ENCODE results near the gene USP9X.
"Not testable (repeated sequence)": the region's sequence is repeated elsewhere in the genome, so short reads cannot be mapped to it uniquely, and the experiment has no call there.

USP9X gene

DNA sequence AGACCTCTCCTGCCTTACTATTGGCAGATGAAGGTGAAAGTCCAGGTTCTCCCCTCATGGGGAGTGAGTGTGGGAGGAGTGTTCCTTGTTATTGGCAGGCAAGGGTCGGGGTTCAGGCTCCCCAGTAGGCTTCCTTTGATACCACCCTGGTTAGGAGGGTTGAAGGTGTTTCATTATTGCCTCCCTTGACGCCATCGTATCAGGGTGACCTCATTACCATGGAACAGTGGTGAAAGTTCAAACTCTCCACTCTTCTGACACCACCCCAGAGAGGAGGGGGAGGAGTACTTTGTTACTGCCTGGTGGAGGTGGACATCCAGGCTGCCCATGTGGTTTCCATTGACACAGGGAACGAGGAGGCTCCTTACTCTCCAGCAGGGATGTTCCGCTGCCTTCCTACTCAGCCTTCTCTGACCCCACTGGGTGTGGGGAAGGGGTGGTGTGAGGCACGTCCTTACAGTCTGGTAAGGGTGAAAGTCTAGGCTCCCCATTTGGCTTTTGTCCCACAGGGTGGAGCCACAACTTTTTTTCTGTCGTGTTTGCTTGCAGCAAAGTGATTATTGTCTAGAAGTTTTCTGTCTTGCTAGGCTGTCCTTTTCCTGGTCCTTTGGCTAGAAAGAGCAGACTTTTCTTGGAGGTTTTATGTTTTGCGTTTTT is 37.2 kb upstream of the USP9X start:
- no peak for DNase-seq (ENCODE audit: low spot score)
- in situ Hi-C loops (cut with MboI; ENCODE audit: low sequenced_read_pairs, unreplicated experiment) = no loop called here
- TF ChIP-seq, protein P1, sequence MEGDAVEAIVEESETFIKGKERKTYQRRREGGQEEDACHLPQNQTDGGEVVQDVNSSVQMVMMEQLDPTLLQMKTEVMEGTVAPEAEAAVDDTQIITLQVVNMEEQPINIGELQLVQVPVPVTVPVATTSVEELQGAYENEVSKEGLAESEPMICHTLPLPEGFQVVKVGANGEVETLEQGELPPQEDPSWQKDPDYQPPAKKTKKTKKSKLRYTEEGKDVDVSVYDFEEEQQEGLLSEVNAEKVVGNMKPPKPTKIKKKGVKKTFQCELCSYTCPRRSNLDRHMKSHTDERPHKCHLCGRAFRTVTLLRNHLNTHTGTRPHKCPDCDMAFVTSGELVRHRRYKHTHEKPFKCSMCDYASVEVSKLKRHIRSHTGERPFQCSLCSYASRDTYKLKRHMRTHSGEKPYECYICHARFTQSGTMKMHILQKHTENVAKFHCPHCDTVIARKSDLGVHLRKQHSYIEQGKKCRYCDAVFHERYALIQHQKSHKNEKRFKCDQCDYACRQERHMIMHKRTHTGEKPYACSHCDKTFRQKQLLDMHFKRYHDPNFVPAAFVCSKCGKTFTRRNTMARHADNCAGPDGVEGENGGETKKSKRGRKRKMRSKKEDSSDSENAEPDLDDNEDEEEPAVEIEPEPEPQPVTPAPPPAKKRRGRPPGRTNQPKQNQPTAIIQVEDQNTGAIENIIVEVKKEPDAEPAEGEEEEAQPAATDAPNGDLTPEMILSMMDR (IDR thresholded peaks at IDR 0.05; ENCODE audit: borderline replicate concordance, control extremely low read depth, extremely low read depth, insufficient read depth, missing control alignments) = no peak

GRCh38 chrX:41050359-41050758 is 34.9 kb upstream of the USP9X start:
- TF ChIP-seq, protein P1 (IDR thresholded peaks at IDR 0.05; ENCODE audit: borderline replicate concordance, control extremely low read depth, extremely low read depth, insufficient read depth, missing control alignments) = no peak
- no peak for DNase-seq (ENCODE audit: low spot score)
- in situ Hi-C loops (cut with MboI; ENCODE audit: low sequenced_read_pairs, unreplicated experiment) = no loop called here

- TF ChIP-seq, protein P1 (IDR thresholded peaks at IDR 0.05; ENCODE audit: borderline replicate concordance, control extremely low read depth, extremely low read depth, insufficient read depth, missing control alignments) = no peak
- no peak for DNase-seq (ENCODE audit: low spot score)
- in situ Hi-C loops (cut with MboI; ENCODE audit: low sequenced_read_pairs, unreplicated experiment) = no loop called here
Measured at GRCh38 chrX:41051288-41051687, 34.0 kb upstream of the USP9X start.

GRCh38 chrX:41055740-41056139 is 29.5 kb upstream of the USP9X start:
- no peak for DNase-seq (ENCODE audit: low spot score)
- in situ Hi-C loops (cut with MboI; ENCODE audit: low sequenced_read_pairs, unreplicated experiment) = no loop called here
- TF ChIP-seq, protein P1 (IDR thresholded peaks at IDR 0.05; ENCODE audit: borderline replicate concordance, control extremely low read depth, extremely low read depth, insufficient read depth, missing control alignments) = no peak

DNA sequence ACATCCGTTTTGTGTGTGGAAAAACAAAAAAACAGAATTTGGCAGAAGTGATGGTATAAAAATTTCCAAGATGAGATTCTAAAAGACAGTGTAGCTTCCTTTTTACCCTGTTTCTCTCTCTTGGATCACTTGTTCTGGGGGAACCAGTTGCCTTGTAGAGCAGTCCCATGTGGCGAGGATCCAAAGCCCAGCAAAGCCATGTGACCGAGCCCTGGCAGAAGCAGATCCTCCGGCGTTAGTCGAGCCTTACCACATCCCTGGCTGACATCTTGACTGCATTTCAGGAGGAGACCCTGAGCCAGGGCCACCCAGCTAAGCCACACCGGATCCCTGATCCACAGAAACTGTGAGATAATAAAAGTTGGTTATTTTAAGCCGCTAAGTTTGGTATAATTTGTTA is 22.0 kb upstream of the USP9X start:
- in situ Hi-C loops (cut with MboI; ENCODE audit: low sequenced_read_pairs, unreplicated experiment); DNase-seq (ENCODE audit: low spot score): not testable (repeated sequence)

GRCh38 chrX:41064018-41064417 is 21.2 kb upstream of the USP9X start:
- DNase-seq (ENCODE audit: low spot score) = no peak
- TF ChIP-seq, protein P1 (IDR thresholded peaks at IDR 0.05; ENCODE audit: borderline replicate concordance, control extremely low read depth, extremely low read depth, insufficient read depth, missing control alignments) = no peak
- in situ Hi-C loops (cut with MboI; ENCODE audit: low sequenced_read_pairs, unreplicated experiment) = no loop called here

- TF ChIP-seq, protein P1 (IDR thresholded peaks at IDR 0.05; ENCODE audit: borderline replicate concordance, control extremely low read depth, extremely low read depth, insufficient read depth, missing control alignments) = no peak
- in situ Hi-C loops (cut with MboI; ENCODE audit: low sequenced_read_pairs, unreplicated experiment) = no loop called here
- no peak for DNase-seq (ENCODE audit: low spot score)
Measured at GRCh38 chrX:41066391-41066790, 18.9 kb upstream of the USP9X start.

Measured in GM13976 (cell line).